HG03103 (cell line): Measurements from ENCODE around the gene CCDC178.
"Not testable (repeated sequence)": the region's sequence is repeated elsewhere in the genome, so short reads cannot be mapped to it uniquely, and the experiment has no call there.

Experiments
- ATAC-seq: cut with Tn5 transposase; IDR thresholded peaks from one replicate; pipeline ENCODE4 v1.9.1; 2021; ENCODE audit warnings: low read depth; ENCODE audit not compliant: unreplicated experiment

The CCDC178 gene, protein sequence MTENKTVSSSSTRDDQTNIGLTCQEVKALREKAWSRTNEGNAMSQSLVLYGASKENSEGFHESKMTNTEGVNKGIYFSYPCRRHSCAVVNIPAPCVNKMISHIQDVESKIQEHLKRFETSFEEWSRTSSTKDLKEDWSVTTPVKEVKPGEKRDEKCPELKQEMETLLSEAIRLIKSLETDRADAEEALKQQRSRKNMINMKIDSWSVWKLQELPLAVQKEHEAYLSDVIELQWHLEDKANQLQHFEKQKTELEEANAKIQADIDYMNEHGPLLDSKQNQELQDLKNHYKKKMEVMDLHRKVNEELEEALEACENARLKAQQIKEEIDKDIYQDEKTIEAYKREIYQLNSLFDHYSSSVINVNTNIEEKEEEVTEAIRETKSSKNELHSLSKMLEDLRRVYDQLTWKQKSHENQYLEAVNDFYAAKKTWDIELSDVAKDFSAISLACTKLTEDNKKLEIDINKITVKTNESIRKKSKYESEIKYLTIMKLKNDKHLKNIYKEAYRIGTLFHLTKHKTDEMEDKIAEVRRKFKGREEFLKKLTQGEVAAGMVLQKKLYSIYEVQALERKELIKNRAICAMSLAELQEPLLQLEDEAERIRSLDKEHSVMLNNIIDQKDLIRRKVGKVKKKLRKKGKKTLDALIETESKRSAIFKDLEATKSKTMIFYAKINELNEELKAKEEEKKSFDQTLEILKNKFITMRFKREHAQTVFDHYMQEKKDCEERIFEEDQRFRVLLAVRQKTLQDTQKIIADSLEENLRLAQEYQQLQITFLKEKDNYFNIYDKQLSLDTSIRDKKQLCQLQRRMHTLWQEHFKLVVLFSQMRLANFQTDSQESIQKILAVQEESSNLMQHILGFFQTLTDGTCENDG

GRCh38 chr18:33440060-33441043, at the start of gene CCDC178:
Gene CCDC178, minus strand, starts transcription at chr18:33440721. Its CDS starts 28,633 bp downstream, at chr18:33412088.
- no peak for ATAC-seq

- no peak for ATAC-seq
Measured at GRCh38 chr18:33483908-33484307, 43.4 kb upstream of the CCDC178 start.

DNA sequence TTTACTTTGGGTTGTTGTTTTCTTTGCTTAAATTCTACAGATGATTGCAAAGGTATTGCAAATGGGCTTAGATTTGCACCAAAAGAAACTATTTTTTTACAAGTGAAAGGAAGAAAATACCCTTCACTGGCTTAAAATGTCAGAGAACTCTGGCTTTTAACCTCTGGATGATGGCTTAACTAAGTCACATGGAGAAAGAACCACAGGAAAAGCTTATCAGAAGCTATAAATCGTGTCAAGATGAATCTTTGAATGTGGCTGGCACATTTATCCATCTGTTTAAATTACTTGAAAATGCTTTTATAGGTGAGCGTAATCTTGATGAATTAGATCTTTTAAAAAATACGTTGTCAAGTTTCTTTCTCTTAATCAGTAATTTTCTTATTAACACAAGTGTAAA, 32.0 kb upstream of the CCDC178 start:
- ATAC-seq: no peak

- ATAC-seq: no peak
Measured at GRCh38 chr18:33470216-33470615, 29.7 kb upstream of the CCDC178 start.

DNA sequence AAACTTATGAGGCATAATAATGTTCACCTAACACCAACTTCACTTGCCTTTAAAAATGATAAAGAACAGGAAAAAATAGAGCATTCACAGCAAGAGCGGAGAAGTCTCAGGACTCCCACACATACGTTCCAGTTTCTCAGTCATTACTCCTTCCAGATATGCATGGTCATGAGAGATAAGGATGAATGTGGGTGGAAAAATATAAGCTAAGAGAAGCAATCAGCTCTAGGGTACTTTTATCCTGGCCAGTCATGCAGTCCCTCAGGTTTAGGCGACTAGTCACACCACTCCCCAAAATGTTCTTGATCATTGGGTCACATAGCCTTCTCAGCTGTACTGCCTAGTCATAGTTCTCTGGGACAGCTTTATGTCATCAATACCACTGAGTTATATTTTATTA, 29.2 kb upstream of the CCDC178 start:
- ATAC-seq: no peak

GRCh38 chr18:33467531-33467930, 27.0 kb upstream of the CCDC178 start:
- no peak for ATAC-seq

DNA sequence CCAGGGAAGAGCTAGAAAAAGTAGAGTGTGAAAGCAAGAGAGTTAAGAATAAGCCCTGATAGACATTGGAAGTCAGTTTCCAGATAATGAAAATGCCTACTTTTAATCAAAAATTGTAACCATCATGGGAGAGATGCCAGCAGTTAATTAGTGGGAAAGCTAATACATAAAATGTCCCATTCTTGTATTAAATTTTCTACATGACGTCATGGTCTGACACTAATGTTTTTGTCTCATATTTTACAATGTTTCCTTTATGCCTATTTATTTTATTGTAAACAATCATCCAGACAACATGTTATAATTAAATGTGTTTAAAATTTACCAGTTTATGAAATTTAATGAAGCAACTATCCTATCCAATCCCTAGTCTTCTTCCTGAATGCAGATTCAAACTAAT, 26.3 kb upstream of the CCDC178 start:
- ATAC-seq: no peak

DNA sequence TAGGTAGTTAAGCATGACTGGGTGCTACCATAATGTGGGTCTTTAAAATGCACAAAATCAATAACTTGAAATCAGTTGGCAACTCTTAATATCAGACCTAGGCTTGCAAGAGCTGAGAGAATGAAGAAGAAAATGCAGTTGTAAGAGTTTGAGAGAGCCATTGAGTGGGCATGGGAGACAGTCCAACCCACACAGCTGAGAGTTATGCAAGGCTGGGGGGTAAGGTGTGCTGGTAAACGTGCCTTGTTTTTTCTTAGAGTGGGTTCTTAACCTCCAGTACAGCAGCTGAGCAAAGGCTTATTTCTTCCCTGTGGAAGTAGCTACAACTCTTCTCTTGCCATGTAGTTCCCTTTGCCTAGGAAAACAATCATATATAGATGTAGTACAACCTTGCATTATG, 20.2 kb upstream of the CCDC178 start:
- ATAC-seq: no peak

- ATAC-seq: no peak
Measured at GRCh38 chr18:33459612-33460011, 19.1 kb upstream of the CCDC178 start.

DNA sequence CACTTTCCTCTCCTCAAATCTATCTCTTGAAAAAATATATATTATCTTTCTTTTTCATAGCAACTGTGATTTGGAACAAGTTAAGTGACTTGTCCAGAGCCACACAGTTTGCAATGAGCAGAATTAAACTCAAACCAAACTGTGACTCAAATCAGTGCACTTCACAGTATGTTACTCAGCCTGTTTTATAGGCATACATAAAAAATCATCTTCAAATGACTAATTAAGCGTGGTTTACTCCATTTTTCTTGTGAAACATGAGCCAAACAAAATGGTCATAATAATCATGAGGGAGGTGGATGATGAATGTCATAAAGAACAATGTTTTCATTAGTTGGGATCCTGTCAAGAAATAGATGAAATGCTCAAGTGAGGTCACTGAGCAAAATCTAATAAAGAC, 6.1 kb upstream of the CCDC178 start:
- no peak for ATAC-seq

DNA sequence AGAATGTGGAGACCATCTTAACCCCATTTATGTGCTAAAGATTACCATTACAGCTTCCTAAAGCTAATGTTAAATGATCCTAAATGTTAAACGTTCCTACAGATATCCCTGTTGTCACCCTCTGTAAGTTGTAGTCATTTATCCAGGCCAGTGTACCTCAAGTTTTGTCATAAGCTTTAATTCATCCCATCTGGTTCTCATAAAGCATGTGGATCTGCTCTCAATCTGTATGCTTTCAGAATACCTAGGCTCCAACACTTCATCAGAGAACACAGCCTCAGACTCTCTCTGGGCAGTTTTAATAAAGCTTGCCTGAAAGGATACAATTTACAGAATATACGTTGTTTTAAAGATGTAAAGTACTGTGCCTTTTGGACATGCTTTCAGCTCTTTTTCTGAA, 4.2 kb upstream of the CCDC178 start:
- ATAC-seq: no peak

DNA sequence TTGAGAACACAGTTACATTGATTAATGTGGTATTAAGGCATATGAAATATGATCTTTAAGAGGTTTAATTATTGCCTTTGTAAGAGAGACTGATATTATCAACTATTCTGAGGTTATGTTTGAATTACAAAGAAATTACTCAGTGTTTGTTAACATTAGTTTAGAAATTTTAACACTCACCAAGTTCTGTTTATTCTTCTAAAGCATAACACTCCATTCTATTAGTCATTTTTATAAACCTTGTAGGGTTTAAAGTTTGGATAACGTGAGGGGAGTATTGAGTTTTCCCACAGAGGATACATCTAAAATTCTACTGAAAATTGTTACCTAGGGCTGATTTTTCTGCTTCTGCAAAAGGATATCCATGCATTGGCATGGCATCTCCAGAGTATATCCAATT, 7.7 kb downstream of the CCDC178 start:
- no peak for ATAC-seq

- ATAC-seq: no peak
Measured at GRCh38 chr18:33427549-33427948, 13.0 kb downstream of the CCDC178 start.

DNA sequence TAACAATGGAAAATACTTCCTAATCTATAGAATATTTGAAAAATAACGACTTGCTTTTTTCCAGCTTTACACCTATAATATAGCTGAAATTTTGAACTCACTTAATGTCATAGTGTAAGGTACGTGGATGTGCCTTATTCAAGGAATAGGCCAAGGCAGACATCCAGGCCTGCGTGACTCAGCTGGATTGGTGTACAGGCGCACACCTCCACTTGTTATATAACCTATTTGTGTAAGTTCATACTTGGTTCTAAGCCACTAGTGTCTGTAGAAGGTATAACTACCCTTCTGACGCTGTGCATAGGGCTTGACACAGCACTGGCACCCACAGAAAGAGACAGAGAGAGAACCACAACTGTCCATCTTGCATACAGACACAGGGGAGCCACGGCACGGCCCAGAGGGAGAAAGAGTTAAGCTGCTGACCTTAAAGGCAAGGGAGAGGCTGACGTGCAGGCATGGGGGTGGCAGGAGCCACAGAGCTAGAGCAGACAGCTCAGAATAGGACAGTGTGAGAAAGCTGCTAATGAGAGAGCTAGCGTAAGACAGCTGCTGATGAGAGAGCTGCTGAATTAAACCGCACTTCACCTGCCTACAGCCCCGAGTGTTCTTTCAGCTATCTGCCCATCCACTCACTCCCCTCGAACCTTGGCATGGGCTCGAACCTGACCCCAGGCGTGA, 16.1 kb downstream of the CCDC178 start:
- ATAC-seq: no peak

DNA sequence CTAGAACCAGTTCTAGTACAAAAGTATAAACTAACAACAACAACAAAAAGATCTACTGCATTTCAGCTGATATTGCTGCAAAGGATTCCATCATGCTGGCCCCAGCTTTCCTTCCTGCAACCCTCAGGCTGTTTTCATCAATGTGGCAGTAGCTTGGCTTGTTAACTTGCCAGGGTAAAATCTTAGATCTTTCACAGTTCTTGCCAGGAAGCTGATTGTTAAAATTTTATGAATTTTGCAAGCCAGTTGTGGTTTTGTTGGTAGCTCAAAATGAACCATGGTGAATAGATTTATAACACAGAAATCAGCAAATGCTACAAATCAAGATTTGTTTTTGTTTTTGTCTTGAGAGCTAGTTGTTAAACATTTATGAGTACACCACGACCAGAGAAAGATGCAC, 19.3 kb downstream of the CCDC178 start:
- ATAC-seq: no peak

DNA sequence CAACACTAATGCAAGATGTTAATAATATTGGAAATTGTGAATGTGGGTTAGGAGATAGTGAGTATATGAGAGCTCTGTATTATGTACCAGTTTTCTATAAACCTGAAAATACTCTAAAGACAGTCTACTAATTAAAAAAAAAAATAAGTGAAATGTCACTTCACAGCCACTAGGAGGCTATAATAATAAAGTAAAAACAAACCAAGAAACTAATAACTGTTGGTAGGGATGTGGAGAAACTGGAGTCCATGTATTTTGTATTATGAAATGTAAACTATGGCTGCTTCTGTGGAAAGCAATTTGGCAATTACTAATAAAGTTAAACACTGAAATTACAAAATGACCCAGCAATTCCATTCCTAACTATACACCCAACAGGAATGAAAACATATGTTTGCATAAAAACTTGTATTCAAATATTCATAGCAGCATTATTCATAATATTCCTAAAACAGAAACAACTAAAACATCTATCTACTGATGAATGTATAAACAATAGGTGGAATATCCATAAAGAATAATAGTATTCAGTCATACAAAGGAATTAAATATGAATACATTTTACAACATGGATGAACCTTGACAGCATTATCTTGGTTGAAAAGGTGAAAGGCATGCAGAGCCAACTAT, 36.2 kb downstream of the CCDC178 start:
- no peak for ATAC-seq

DNA sequence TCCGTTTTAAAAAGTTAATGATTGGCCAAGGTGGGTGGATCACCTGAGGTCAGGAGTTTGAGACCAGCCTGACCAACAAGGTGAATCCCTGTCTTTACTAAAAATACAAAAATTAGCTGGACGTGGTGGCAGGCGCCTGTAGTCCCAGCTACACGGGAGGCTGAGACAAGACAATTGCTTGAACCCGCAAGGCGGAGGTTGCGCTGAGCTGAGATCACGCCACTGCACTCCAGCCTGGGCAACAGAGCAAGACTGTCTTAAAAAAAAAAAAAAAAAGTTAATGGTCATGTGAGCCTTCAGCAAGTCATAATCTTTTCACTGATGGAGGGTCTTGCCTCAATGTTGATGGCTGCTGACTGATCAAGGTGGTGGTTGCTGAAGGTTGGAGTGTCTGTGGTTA, 41.6 kb downstream of the CCDC178 start:
- ATAC-seq: not testable (repeated sequence)

DNA sequence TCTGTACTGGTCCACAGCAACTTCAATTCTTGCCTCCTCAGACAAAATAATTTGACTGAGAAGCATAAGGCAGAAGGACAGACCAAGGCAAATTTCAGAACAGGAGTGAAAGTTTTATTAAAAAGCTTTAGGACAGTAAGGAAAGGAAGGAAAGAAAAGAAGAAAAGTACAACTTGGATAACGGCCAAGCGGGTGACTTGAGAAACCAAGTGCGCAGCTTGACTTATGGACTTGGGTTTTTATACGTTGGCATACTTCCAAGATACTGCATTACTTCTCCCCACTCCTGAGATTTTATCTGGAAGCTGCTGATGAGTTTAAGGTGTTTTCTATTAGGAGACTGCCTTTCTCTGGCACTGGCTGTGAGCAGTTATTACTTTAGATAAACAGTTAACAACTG, 64.7 kb downstream of the CCDC178 start:
- no peak for ATAC-seq

- no peak for ATAC-seq
Measured at GRCh38 chr18:33372442-33372841, 68.1 kb downstream of the CCDC178 start.
